ENCODE measurements around the gene AOC3. TPM values are rescaled to one million over a fixed set of nuclear protein-coding genes. Genes with fewer than 3 reads are reported as not detected.
"Not testable (repeated sequence)": the region's sequence is repeated elsewhere in the genome, so short reads cannot be mapped to it uniquely, and the experiment has no call there.

Gene AOC3
- total and polyA plus RNA-seq, 2 donors (not counting 3 experiments of a cell fraction or from before 2014, with no cell fraction given): 0.11 to 0.27 TPM

GRCh38 chr17:42855048-42855596, 4.1 kb downstream of the AOC3 start:
- Histone ChIP-seq H4K20me1 (replicated peaks; ENCODE audit: control insufficient read depth, extremely low read depth, insufficient read depth, low read length) (no peaks in the 10 kb centered on the region), H3K79me2 (ENCODE audit: control insufficient read depth, insufficient read depth, low read length) (no peaks in the 10 kb centered on the region), H3K9ac (replicated peaks; ENCODE audit: extremely low read depth, insufficient read depth, low read length) (no peak overlapping the region), H3K36me3 (ENCODE audit: control insufficient read depth in 2 of 2, extremely low read depth in 1 of 2, insufficient read depth in 2 of 2, low read length in 2 of 2) (no peaks in the 10 kb centered on the region), H3K4me2 (ENCODE audit: insufficient read depth, low read length) (no peak overlapping the region), H3K27me3 (ENCODE audit: control insufficient read depth in 2 of 2, insufficient read depth in 2 of 2, low read length in 2 of 2) (no peaks in the 10 kb centered on the region), H2AFZ (ENCODE audit: low read depth, low read length) (no peak overlapping the region), H3K4me3 (replicated peaks in 1 of 3; ENCODE audit: insufficient read depth in 1 of 3, low read depth in 1 of 3, low read length in 3 of 3) (no peak overlapping the region), H3K9me3 (replicated peaks; ENCODE audit: control insufficient read depth, insufficient read depth, low read length) (no peaks in the 10 kb centered on the region), H3K27ac (ENCODE audit: insufficient read depth, low read depth, low read length) (no peak overlapping the region), H3K9me1 (replicated peaks; ENCODE audit: control insufficient read depth, extremely low read depth, insufficient read depth, low read length) (no peaks in the 10 kb centered on the region), H3K4me1 (ENCODE audit: control insufficient read depth, extremely low read depth, insufficient read depth, low read length) (no peaks in the 10 kb centered on the region)
- BruUV-seq (replicated peaks): no TSS peak
- intact Hi-C loops (cut with micrococcal nuclease) (no loop called here), dilution Hi-C loops (cut with MboI; ENCODE audit: extremely low pct_ligation_motif_present, low sequenced_read_pairs) (no loop called here)
- CTCF ChIA-PET: interaction anchor here (1.4 to 3.1 kb wide), 3 partner anchors 11 to 81 kb away, joined by 3 to 11 read pairs (median 9); partner anchors contain the start of gene AOC2
- DNase-seq (ENCODE audit: low read depth, low spot score) (no peak), FAIRE-seq (no peak)
- TF ChIP-seq MYC (IDR thresholded peaks at IDR 0.05; ENCODE audit: low read depth, low read length) (no peak), EZH2 (IDR thresholded peaks at IDR 0.05; ENCODE audit: borderline replicate concordance, low read depth, low read length, severe bottlenecking) (no peak), FOS (IDR thresholded peaks at IDR 0.05; ENCODE audit: borderline replicate concordance, insufficient read depth, low read length) (no peak), GATA2 (IDR thresholded peaks at IDR 0.05; ENCODE audit: insufficient read depth, insufficient read length, low read depth, low read length) (no peak), JUN (IDR thresholded peaks at IDR 0.05; ENCODE audit: borderline replicate concordance, insufficient read depth, insufficient read length, low read depth) (no peak), POLR2A (IDR thresholded peaks at IDR 0.05; ENCODE audit: low read depth, low read length) (no peak), POLR2AphosphoS5 (IDR thresholded peaks at IDR 0.05; ENCODE audit: insufficient read depth, low read depth, low read length) (no peak)
- TF ChIP-seq, protein P1, sequence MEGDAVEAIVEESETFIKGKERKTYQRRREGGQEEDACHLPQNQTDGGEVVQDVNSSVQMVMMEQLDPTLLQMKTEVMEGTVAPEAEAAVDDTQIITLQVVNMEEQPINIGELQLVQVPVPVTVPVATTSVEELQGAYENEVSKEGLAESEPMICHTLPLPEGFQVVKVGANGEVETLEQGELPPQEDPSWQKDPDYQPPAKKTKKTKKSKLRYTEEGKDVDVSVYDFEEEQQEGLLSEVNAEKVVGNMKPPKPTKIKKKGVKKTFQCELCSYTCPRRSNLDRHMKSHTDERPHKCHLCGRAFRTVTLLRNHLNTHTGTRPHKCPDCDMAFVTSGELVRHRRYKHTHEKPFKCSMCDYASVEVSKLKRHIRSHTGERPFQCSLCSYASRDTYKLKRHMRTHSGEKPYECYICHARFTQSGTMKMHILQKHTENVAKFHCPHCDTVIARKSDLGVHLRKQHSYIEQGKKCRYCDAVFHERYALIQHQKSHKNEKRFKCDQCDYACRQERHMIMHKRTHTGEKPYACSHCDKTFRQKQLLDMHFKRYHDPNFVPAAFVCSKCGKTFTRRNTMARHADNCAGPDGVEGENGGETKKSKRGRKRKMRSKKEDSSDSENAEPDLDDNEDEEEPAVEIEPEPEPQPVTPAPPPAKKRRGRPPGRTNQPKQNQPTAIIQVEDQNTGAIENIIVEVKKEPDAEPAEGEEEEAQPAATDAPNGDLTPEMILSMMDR (IDR thresholded peaks at IDR 0.05; ENCODE audit: extremely low read depth in 1 of 2, insufficient read depth in 1 of 2, low read depth in 1 of 2, low read length in 2 of 2): no peak
- TF ChIP-seq, protein P2, sequence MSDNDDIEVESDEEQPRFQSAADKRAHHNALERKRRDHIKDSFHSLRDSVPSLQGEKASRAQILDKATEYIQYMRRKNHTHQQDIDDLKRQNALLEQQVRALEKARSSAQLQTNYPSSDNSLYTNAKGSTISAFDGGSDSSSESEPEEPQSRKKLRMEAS (IDR thresholded peaks at IDR 0.05; ENCODE audit: insufficient read depth, insufficient read length): no peak
- POLR2A ChIA-PET: no interaction called here

DNA sequence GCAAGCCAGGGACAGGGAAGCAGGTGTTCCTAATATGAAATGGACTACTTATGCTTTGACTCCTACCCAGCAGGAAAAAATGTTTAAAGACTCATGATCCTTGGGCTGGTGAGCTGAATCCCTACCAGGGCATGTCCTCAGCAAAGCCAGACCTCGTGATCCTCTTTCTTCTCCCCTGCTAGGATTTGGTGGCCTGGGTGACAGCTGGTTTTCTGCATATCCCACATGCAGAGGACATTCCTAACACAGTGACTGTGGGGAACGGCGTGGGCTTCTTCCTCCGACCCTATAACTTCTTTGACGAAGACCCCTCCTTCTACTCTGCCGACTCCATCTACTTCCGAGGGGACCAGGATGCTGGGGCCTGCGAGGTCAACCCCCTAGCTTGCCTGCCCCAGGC, 5.1 kb downstream of the AOC3 start:
- intact Hi-C loops (cut with micrococcal nuclease); FAIRE-seq; dilution Hi-C loops (cut with MboI; ENCODE audit: extremely low pct_ligation_motif_present, low sequenced_read_pairs); H3K79me2 ChIP-seq (ENCODE audit: control insufficient read depth, insufficient read depth, low read length); H3K36me3 ChIP-seq (ENCODE audit: control insufficient read depth in 2 of 2, extremely low read depth in 1 of 2, insufficient read depth in 2 of 2, low read length in 2 of 2); BruUV-seq (replicated peaks); H3K4me3 ChIP-seq (replicated peaks in 1 of 3; ENCODE audit: insufficient read depth in 1 of 3, low read depth in 1 of 3, low read length in 3 of 3); POLR2A ChIA-PET; H4K20me1 ChIP-seq (replicated peaks; ENCODE audit: control insufficient read depth, extremely low read depth, insufficient read depth, low read length); H3K27me3 ChIP-seq (ENCODE audit: control insufficient read depth in 2 of 2, insufficient read depth in 2 of 2, low read length in 2 of 2); H3K9ac ChIP-seq (replicated peaks; ENCODE audit: extremely low read depth, insufficient read depth, low read length); DNase-seq (ENCODE audit: low read depth, low spot score); H3K27ac ChIP-seq (ENCODE audit: insufficient read depth, low read depth, low read length); H3K9me1 ChIP-seq (replicated peaks; ENCODE audit: control insufficient read depth, extremely low read depth, insufficient read depth, low read length); H3K4me1 ChIP-seq (ENCODE audit: control insufficient read depth, extremely low read depth, insufficient read depth, low read length); H2AFZ ChIP-seq (ENCODE audit: low read depth, low read length); H3K9me3 ChIP-seq (replicated peaks; ENCODE audit: control insufficient read depth, insufficient read depth, low read length); H3K4me2 ChIP-seq (ENCODE audit: insufficient read depth, low read length): not testable (repeated sequence)
- CTCF ChIA-PET: interaction anchor here (1.4 to 3.1 kb wide), 2 partner anchors 73 to 80 kb away, joined by 3 to 11 read pairs; no protein-coding TSS in a partner anchor

DNA sequence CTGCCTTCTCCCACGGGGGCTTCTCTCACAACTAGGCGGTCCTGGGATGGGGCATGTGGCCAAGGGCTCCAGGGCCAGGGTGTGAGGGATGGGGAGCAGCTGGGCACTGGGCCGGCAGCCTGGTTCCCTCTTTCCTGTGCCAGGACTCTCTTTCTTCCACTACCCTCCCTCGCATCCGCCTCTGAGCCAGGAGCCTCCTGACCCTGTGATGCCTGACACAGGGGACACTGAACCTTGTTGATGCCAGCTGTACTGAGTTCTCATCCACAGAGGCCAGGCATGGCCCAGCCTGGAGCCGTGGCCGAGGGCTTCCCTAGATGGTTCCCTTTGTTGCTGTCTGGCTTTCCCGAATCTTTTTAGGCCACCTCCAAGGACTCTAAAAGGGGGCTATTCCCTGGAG, 5.5 kb downstream of the AOC3 start:
- H3K9me1 ChIP-seq (replicated peaks; ENCODE audit: control insufficient read depth, extremely low read depth, insufficient read depth, low read length); H3K4me2 ChIP-seq (ENCODE audit: insufficient read depth, low read length); H3K9me3 ChIP-seq (replicated peaks; ENCODE audit: control insufficient read depth, insufficient read depth, low read length); H3K36me3 ChIP-seq (ENCODE audit: control insufficient read depth in 2 of 2, extremely low read depth in 1 of 2, insufficient read depth in 2 of 2, low read length in 2 of 2); POLR2A ChIA-PET; H3K27ac ChIP-seq (ENCODE audit: insufficient read depth, low read depth, low read length); H3K9ac ChIP-seq (replicated peaks; ENCODE audit: extremely low read depth, insufficient read depth, low read length); H3K4me1 ChIP-seq (ENCODE audit: control insufficient read depth, extremely low read depth, insufficient read depth, low read length); FAIRE-seq; H4K20me1 ChIP-seq (replicated peaks; ENCODE audit: control insufficient read depth, extremely low read depth, insufficient read depth, low read length); intact Hi-C loops (cut with micrococcal nuclease); DNase-seq (ENCODE audit: low read depth, low spot score); H2AFZ ChIP-seq (ENCODE audit: low read depth, low read length); BruUV-seq (replicated peaks); H3K4me3 ChIP-seq (replicated peaks in 1 of 3; ENCODE audit: insufficient read depth in 1 of 3, low read depth in 1 of 3, low read length in 3 of 3); H3K27me3 ChIP-seq (ENCODE audit: control insufficient read depth in 2 of 2, insufficient read depth in 2 of 2, low read length in 2 of 2); H3K79me2 ChIP-seq (ENCODE audit: control insufficient read depth, insufficient read depth, low read length); dilution Hi-C loops (cut with MboI; ENCODE audit: extremely low pct_ligation_motif_present, low sequenced_read_pairs): not testable (repeated sequence)
- CTCF ChIA-PET: interaction anchor here (3.1 kb wide), 1 partner anchor 73 kb away, joined by 11 read pairs; no protein-coding TSS in a partner anchor

Data from endothelial cell of umbilical vein (primary cell).